Ectodermal cell (in vitro differentiated cells): ENCODE measurements around the gene RNF212B. TPM values are rescaled to one million over a fixed set of nuclear protein-coding genes. Genes with fewer than 3 reads are reported as not detected.
"Not testable (repeated sequence)": the region's sequence is repeated elsewhere in the genome, so short reads cannot be mapped to it uniquely, and the experiment has no call there.

ENCODE experiments used
- H3K27ac ChIP-seq: 2 replicates; pipeline ENCODE4 v1.7.0; 2013; ENCODE audit warnings: mild to moderate bottlenecking, low read depth, low read length; ENCODE audit not compliant: insufficient read depth, poor library complexity, severe bottlenecking
- H3K27me3 ChIP-seq: 2 replicates; pipeline ENCODE4 v1.7.0; 2013; ENCODE audit warnings: mild to moderate bottlenecking, low read length; ENCODE audit not compliant: insufficient read depth, control insufficient read depth, poor library complexity, severe bottlenecking
- H3K36me3 ChIP-seq: one replicate; pipeline ENCODE4 v1.7.0; 2013; ENCODE audit warnings: low read length; ENCODE audit not compliant: control insufficient read depth, insufficient read depth
- H3K4me1 ChIP-seq: one replicate; pipeline ENCODE4 v1.7.0; 2013; ENCODE audit warnings: low read length; ENCODE audit not compliant: control insufficient read depth, insufficient read depth
- H3K4me3 ChIP-seq: 2 replicates; pipeline ENCODE4 v1.7.0; 2013; ENCODE audit warnings: low read depth, low read length, control low read depth; ENCODE audit not compliant: insufficient read depth
- H3K9me3 ChIP-seq: 2 replicates; pipeline ENCODE4 v1.7.0; 2013; ENCODE audit warnings: mild to moderate bottlenecking, low read length, moderate library complexity; ENCODE audit not compliant: control insufficient read depth
- WGBS, 2 experiments: methylation state at CpG; one replicate each; pipeline ENCODE4 v1.1.7; 2013; ENCODE audit warnings: missing lambda C conversion rate in 2 of 2; 5-methylcytosine and 5-hydroxymethylcytosine counted together
- polyA plus RNA-seq, 4 experiments: library from polyadenylated mRNA; stranded (reverse); fragments of 50-300 nt; gene quantifications; one replicate each; pipeline ENCODE4 v1.2.3, GENCODE V29; 2013

RNF212B gene
- polyA plus RNA-seq (2013, experiment 1 of 4), result not detected
- 0.28 TPM for polyA plus RNA-seq (2013, experiment 2 of 4)
- polyA plus RNA-seq (2013, experiment 3 of 4), result not detected
- polyA plus RNA-seq (2013, experiment 4 of 4), result not detected

GRCh38 chr14:23237772-23238594 lies at the start of gene RNF212B:
RNF212B (plus strand) TSS chr14:23237936; CDS start chr14:23240346, 2,410 bp downstream.
- no peaks in the 10 kb centered on the region for H3K27me3 ChIP-seq
- WGBS, 2 experiments, result 37% methylated on average over 39 of the region's 39 CpGs
- no peak within 1 kb of the TSS for H3K27ac ChIP-seq
- H3K4me1 ChIP-seq, result peaks cover 6% of the 10 kb centered on the region
- H3K9me3 ChIP-seq, result no peaks in the 10 kb centered on the region
- peak within 1 kb of the TSS; percentile 14 for H3K4me3 ChIP-seq
- H3K36me3 ChIP-seq, result no peaks in the 10 kb centered on the region

GRCh38 chr14:23193432-23193831 lies 44.3 kb upstream of the RNF212B start:
- no peaks in the 10 kb centered on the region for H3K9me3 ChIP-seq
- H3K4me3 ChIP-seq, result no peak overlapping the region
- H3K27me3 ChIP-seq, result no peaks in the 10 kb centered on the region
- WGBS, 2 experiments, result 94 to 99% methylated on average over 3 of the region's 3 CpGs
- no peak overlapping the region for H3K27ac ChIP-seq
- H3K36me3 ChIP-seq, result no peaks in the 10 kb centered on the region
- no peaks in the 10 kb centered on the region for H3K4me1 ChIP-seq

- H3K36me3 ChIP-seq, result no peaks in the 10 kb centered on the region
- H3K27ac ChIP-seq, result no peak overlapping the region
- no peaks in the 10 kb centered on the region for H3K4me1 ChIP-seq
- no peak overlapping the region for H3K4me3 ChIP-seq
- no peaks in the 10 kb centered on the region for H3K27me3 ChIP-seq
- H3K9me3 ChIP-seq, result no peaks in the 10 kb centered on the region
- 89 to 90% methylated on average over 7 of the region's 7 CpGs for WGBS, 2 experiments
Measured at GRCh38 chr14:23195552-23196101, 42.1 kb upstream of the RNF212B start.

- H3K4me1 ChIP-seq, H3K27ac ChIP-seq, H3K36me3 ChIP-seq, H3K4me3 ChIP-seq, H3K9me3 ChIP-seq, H3K27me3 ChIP-seq: not testable (repeated sequence)
- 90 to 94% methylated on average over 2 of the region's 2 CpGs for WGBS, 2 experiments
Measured at GRCh38 chr14:23196487-23196886, 41.2 kb upstream of the RNF212B start.

GRCh38 chr14:23199141-23199540 lies 38.6 kb upstream of the RNF212B start:
- H3K27ac ChIP-seq, H3K27me3 ChIP-seq, H3K9me3 ChIP-seq, H3K4me3 ChIP-seq, H3K4me1 ChIP-seq, H3K36me3 ChIP-seq: not testable (repeated sequence)
- 94 to 100% methylated on average over 1 of the region's 1 CpG for WGBS, 2 experiments

GRCh38 chr14:23202001-23202400 lies 35.7 kb upstream of the RNF212B start:
- H3K27ac ChIP-seq, result no peak overlapping the region
- 95 to 97% methylated on average over 7 of the region's 7 CpGs for WGBS, 2 experiments
- H3K4me1 ChIP-seq, result no peaks in the 10 kb centered on the region
- no peaks in the 10 kb centered on the region for H3K36me3 ChIP-seq
- no peak overlapping the region for H3K4me3 ChIP-seq
- H3K9me3 ChIP-seq, result no peaks in the 10 kb centered on the region
- H3K27me3 ChIP-seq, result no peaks in the 10 kb centered on the region

- no peak overlapping the region for H3K4me3 ChIP-seq
- H3K9me3 ChIP-seq, result no peaks in the 10 kb centered on the region
- no peaks in the 10 kb centered on the region for H3K36me3 ChIP-seq
- 73 to 82% methylated on average over 2 to 3 of the region's 3 CpGs for WGBS, 2 experiments
- H3K27me3 ChIP-seq, result no peaks in the 10 kb centered on the region
- H3K27ac ChIP-seq, result no peak overlapping the region
- no peaks in the 10 kb centered on the region for H3K4me1 ChIP-seq
Measured at GRCh38 chr14:23206422-23207145, 31.2 kb upstream of the RNF212B start.

- Histone ChIP-seq H3K4me1 (no peaks in the 10 kb centered on the region), H3K27me3 (no peaks in the 10 kb centered on the region), H3K36me3 (no peaks in the 10 kb centered on the region), H3K27ac (no peak overlapping the region), H3K4me3 (no peak overlapping the region), H3K9me3 (no peaks in the 10 kb centered on the region)
- 11 to 44% methylated on average over 1 to 3 of the region's 3 CpGs for WGBS, 2 experiments
Measured at GRCh38 chr14:23207146-23207540, 30.6 kb upstream of the RNF212B start.

GRCh38 chr14:23208324-23208723 lies 29.4 kb upstream of the RNF212B start:
- Histone ChIP-seq H3K9me3 (no peaks in the 10 kb centered on the region), H3K4me3 (no peak overlapping the region), H3K27ac (no peak overlapping the region), H3K36me3 (no peaks in the 10 kb centered on the region), H3K27me3 (no peaks in the 10 kb centered on the region), H3K4me1 (no peaks in the 10 kb centered on the region)
